H9 (cell line): ENCODE results near the gene ORAI3. TPM values are rescaled to one million over a fixed set of nuclear protein-coding genes. Genes with fewer than 3 reads are reported as not detected.

Experiments used
- DNase-seq: peaks from one replicate; pipeline ENCODE4 v3.0.0-alpha.2; 2017
- H2AFZ ChIP-seq: one replicate; pipeline ENCODE4 v1.6.1; 2013; ENCODE audit warnings: mild to moderate bottlenecking, low read length, control low read depth, moderate library complexity
- H2AK5ac ChIP-seq: 2 replicates; pipeline ENCODE4 v1.6.1; 2013; ENCODE audit warnings: low read length, control low read depth, mixed read lengths; ENCODE audit not compliant: insufficient read length
- H2BK120ac ChIP-seq: one replicate; pipeline ENCODE4 v1.6.1; 2013; ENCODE audit warnings: low read depth, mild to moderate bottlenecking, low read length, control low read depth, inconsistent platforms; ENCODE audit not compliant: poor library complexity, severe bottlenecking
- H2BK12ac ChIP-seq: 2 replicates; pipeline ENCODE4 v1.6.1; 2013; ENCODE audit warnings: low read length, control low read depth, mixed read lengths, low read depth; ENCODE audit not compliant: insufficient read length
- H2BK15ac ChIP-seq: 2 replicates; pipeline ENCODE4 v1.6.1; 2013; ENCODE audit warnings: low read depth, low read length, control low read depth
- H2BK20ac ChIP-seq: one replicate; pipeline ENCODE4 v1.6.1; 2013; ENCODE audit warnings: low read depth, mild to moderate bottlenecking, low read length, control low read depth, inconsistent platforms; ENCODE audit not compliant: poor library complexity, severe bottlenecking
- H2BK5ac ChIP-seq: 2 replicates; pipeline ENCODE4 v1.6.1; 2013; ENCODE audit warnings: low read length, control low read depth, mixed read lengths; ENCODE audit not compliant: insufficient read length
- H3K14ac ChIP-seq: 2 replicates; pipeline ENCODE4 v1.6.1; 2013; ENCODE audit warnings: low read length, control low read depth; ENCODE audit not compliant: insufficient read depth
- H3K18ac ChIP-seq: 2 replicates; pipeline ENCODE4 v1.6.1; 2013; ENCODE audit warnings: low read depth, mild to moderate bottlenecking, mixed read lengths, low read length, control low read depth; ENCODE audit not compliant: insufficient read length
- H3K23ac ChIP-seq: 2 replicates; pipeline ENCODE4 v1.6.1; 2013; ENCODE audit warnings: low read length, control low read depth, mixed read lengths, low read depth; ENCODE audit not compliant: insufficient read length
- H3K23me2 ChIP-seq: 2 replicates; pipeline ENCODE4 v1.6.1; 2013; ENCODE audit warnings: low read depth, mild to moderate bottlenecking, mixed read lengths, low read length, control low read depth; ENCODE audit not compliant: insufficient read length, poor library complexity, severe bottlenecking
- H3K27ac ChIP-seq: 2 replicates; pipeline ENCODE4 v1.5.1; 2013; ENCODE audit warnings: low read length, control low read depth, mixed read lengths, low read depth; ENCODE audit not compliant: insufficient read length
- H3K27me3 ChIP-seq: 2 replicates; pipeline ENCODE4 v1.6.1; 2013; ENCODE audit warnings: low read length, control low read depth, inconsistent platforms; ENCODE audit not compliant: insufficient read depth
- H3K4ac ChIP-seq: 2 replicates; pipeline ENCODE4 v1.6.1; 2013; ENCODE audit warnings: low read depth, mild to moderate bottlenecking, control low read depth, inconsistent platforms, low read length, moderate library complexity
- H3K4me1 ChIP-seq: 2 replicates; pipeline ENCODE4 v1.6.1; 2013; ENCODE audit warnings: low read length, control low read depth, inconsistent platforms; ENCODE audit not compliant: insufficient read depth
- H3K4me2 ChIP-seq: 2 replicates; pipeline ENCODE4 v1.6.1; 2013; ENCODE audit warnings: low read length, control low read depth, mixed read lengths; ENCODE audit not compliant: insufficient read length, insufficient read depth
- H3K56ac ChIP-seq: 2 replicates; pipeline ENCODE4 v1.6.1; 2013; ENCODE audit warnings: low read depth, mild to moderate bottlenecking, mixed read lengths, low read length, control low read depth; ENCODE audit not compliant: insufficient read length
- H3K79me1 ChIP-seq: 2 replicates; pipeline ENCODE4 v1.6.1; 2013; ENCODE audit warnings: low read depth, mild to moderate bottlenecking, moderate library complexity, low read length, control low read depth, inconsistent platforms; ENCODE audit not compliant: insufficient read depth, poor library complexity, severe bottlenecking
- H3K79me2 ChIP-seq: 2 replicates; pipeline ENCODE4 v1.6.1; 2013; ENCODE audit warnings: low read length, control low read depth, inconsistent platforms; ENCODE audit not compliant: insufficient read depth
- H3K9ac ChIP-seq: 2 replicates; pipeline ENCODE4 v1.6.1; 2013; ENCODE audit warnings: low read length, control low read depth, mixed read lengths; ENCODE audit not compliant: insufficient read length; ENCODE audit errors: extremely low read depth
- H3K9me3 ChIP-seq: one replicate; pipeline ENCODE4 v1.6.1; 2013; ENCODE audit warnings: low read depth, low read length, inconsistent platforms; ENCODE audit not compliant: control insufficient read depth
- H3T11ph ChIP-seq: one replicate; pipeline ENCODE4 v1.6.1; 2013; ENCODE audit warnings: mild to moderate bottlenecking, low read length, control low read depth, inconsistent platforms
- H4K20me1 ChIP-seq: one replicate; pipeline ENCODE4 v1.6.1; 2013; ENCODE audit not compliant: control insufficient read depth, insufficient read length, insufficient read depth
- H4K5ac ChIP-seq: 2 replicates; pipeline ENCODE4 v1.6.1; 2013; ENCODE audit warnings: low read depth, mild to moderate bottlenecking, mixed read lengths, low read length, control low read depth; ENCODE audit not compliant: insufficient read length
- H4K8ac ChIP-seq: replicated peaks from 2 replicates; pipeline ENCODE4 v1.6.1; 2013; ENCODE audit warnings: low read length, control low read depth, mixed read lengths, low read depth; ENCODE audit not compliant: insufficient read length
- H4K91ac ChIP-seq: 2 replicates; pipeline ENCODE4 v1.6.1; 2013; ENCODE audit warnings: low read depth, mild to moderate bottlenecking, moderate library complexity, mixed read lengths, low read length, control low read depth; ENCODE audit not compliant: insufficient read length
- H3K27ac Mint-ChIP-seq, 3 experiments: 2 replicates in 2 of 3; 3 replicates in 1 of 3; pipeline ENCODE4 v1.8.0; 2020 to 2021; ENCODE audit warnings: mixed read lengths in 3 of 3, mild to moderate bottlenecking in 1 of 3, moderate library complexity in 1 of 3
- H3K27me3 Mint-ChIP-seq: 2 replicates; pipeline ENCODE4 v1.8.0; 2021; ENCODE audit warnings: low read depth, mild to moderate bottlenecking, moderate library complexity, mixed read lengths
- H3K36me3 Mint-ChIP-seq, 3 experiments: 2 replicates in 2 of 3; 3 replicates in 1 of 3; pipeline ENCODE4 v1.8.0; 2020 to 2021; ENCODE audit warnings: low read depth in 3 of 3, mixed read lengths in 3 of 3; ENCODE audit not compliant: insufficient read depth in 1 of 3
- H3K4me1 Mint-ChIP-seq, 2 experiments: 2 replicates each; pipeline ENCODE4 v1.8.0; 2020; ENCODE audit warnings: mixed read lengths in 2 of 2
- H3K4me3 Mint-ChIP-seq, 2 experiments: 2 replicates in 1 of 2; 3 replicates in 1 of 2; pipeline ENCODE4 v1.8.0; 2020 to 2021; ENCODE audit warnings: mild to moderate bottlenecking in 2 of 2, mixed read lengths in 2 of 2, moderate library complexity in 1 of 2
- H3K9me3 Mint-ChIP-seq, 2 experiments: 2 replicates in 1 of 2; 3 replicates in 1 of 2; pipeline ENCODE4 v1.8.0; 2020; ENCODE audit warnings: mild to moderate bottlenecking in 2 of 2, mixed read lengths in 2 of 2, moderate library complexity in 1 of 2
- WGBS: extraction: QIAGEN DNeasy Blood & Tissue Kit; methylation state at CpG from one replicate; pipeline ENCODE4 v1.1.7; 2013; ENCODE audit warnings: missing lambda C conversion rate, low lambda C conversion rate, mixed read lengths; ENCODE audit not compliant: insufficient read length; ENCODE audit errors: extremely low coverage; 5-methylcytosine and 5-hydroxymethylcytosine counted together
- total RNA-seq: library from RNA; stranded (reverse); gene quantifications from 2 replicates; pipeline ENCODE4 v1.2.1, GENCODE V29; 2021
- TF ChIP-seq, protein P1 (sequence below): fragments of 200-600 bp; sonication (generic); conservative IDR thresholded peaks from 3 replicates; pipeline ENCODE4 v1.8.0; 2021; ENCODE audit warnings: antibody characterized with exemption, mild to moderate bottlenecking

The ORAI3 gene
- total RNA-seq, 1 experiment from 2014 or later: 6.9 TPM

DNA sequence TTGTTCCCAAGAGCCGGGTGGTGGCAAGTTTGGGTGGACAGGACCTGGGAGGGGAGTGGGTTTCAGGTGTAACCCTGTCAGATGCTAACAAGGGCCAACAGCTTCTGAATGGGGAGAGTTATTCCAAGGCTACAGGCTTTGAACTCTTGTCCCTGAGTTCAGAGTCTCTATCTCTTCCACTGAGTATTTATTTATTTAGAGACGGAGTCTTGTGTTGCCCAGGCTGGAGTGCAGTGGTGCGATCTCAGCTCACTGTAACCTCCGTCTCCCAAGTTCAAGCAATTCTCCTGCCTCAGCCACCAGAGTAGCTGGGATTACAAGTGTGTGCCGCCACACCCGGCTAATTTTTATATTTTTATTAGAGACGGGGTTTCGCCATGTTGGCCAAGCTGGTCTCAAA, 6.1 kb downstream of the ORAI3 start:
- H2BK12ac ChIP-seq: no peak overlapping the region
- H2BK120ac ChIP-seq: no peak overlapping the region
- H3K27me3 Mint-ChIP-seq: peaks cover 4% of the 10 kb centered on the region; the same call in 1 of the 2 replicates
- no peak overlapping the region for H3K27ac ChIP-seq
- no peaks in the 10 kb centered on the region for H3K27me3 ChIP-seq
- no CpG with 5 or more reads among the region's 8 CpGs for WGBS
- no peak overlapping the region for H3K27ac Mint-ChIP-seq
- no peak overlapping the region for H3K18ac ChIP-seq
- H3K4me2 ChIP-seq: no peak overlapping the region
- H4K5ac ChIP-seq: no peak overlapping the region
- no peak for DNase-seq
- H3K4ac ChIP-seq: no peak overlapping the region
- no peak overlapping the region for H3K9ac ChIP-seq
- H4K91ac ChIP-seq: no peak overlapping the region
- H3K36me3 Mint-ChIP-seq: peaks cover 11 to 17% (median 12%) of the 10 kb centered on the region in 3 experiments; a peak in 6 of 7 replicates
- no peak overlapping the region for H3K4me3 Mint-ChIP-seq
- peaks cover 4% of the 10 kb centered on the region for H3K79me1 ChIP-seq
- no peak overlapping the region for H2BK15ac ChIP-seq
- H3T11ph ChIP-seq: no peak overlapping the region
- TF ChIP-seq, protein P1, sequence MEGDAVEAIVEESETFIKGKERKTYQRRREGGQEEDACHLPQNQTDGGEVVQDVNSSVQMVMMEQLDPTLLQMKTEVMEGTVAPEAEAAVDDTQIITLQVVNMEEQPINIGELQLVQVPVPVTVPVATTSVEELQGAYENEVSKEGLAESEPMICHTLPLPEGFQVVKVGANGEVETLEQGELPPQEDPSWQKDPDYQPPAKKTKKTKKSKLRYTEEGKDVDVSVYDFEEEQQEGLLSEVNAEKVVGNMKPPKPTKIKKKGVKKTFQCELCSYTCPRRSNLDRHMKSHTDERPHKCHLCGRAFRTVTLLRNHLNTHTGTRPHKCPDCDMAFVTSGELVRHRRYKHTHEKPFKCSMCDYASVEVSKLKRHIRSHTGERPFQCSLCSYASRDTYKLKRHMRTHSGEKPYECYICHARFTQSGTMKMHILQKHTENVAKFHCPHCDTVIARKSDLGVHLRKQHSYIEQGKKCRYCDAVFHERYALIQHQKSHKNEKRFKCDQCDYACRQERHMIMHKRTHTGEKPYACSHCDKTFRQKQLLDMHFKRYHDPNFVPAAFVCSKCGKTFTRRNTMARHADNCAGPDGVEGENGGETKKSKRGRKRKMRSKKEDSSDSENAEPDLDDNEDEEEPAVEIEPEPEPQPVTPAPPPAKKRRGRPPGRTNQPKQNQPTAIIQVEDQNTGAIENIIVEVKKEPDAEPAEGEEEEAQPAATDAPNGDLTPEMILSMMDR: no peak
- no peaks in the 10 kb centered on the region for H3K9me3 Mint-ChIP-seq
- H3K4me1 ChIP-seq: no peaks in the 10 kb centered on the region
- H3K14ac ChIP-seq: no peak overlapping the region
- H2BK20ac ChIP-seq: no peak overlapping the region
- H2AFZ ChIP-seq: no peak overlapping the region
- no peaks in the 10 kb centered on the region; the same call in 1 of the 2 replicates for H3K79me2 ChIP-seq
- no peak overlapping the region for H2BK5ac ChIP-seq
- H3K56ac ChIP-seq: no peak overlapping the region
- H3K23ac ChIP-seq: no peak overlapping the region
- H4K8ac ChIP-seq: no peak overlapping the region
- H4K20me1 ChIP-seq: no peaks in the 10 kb centered on the region
- no peaks in the 10 kb centered on the region for H3K9me3 ChIP-seq
- H3K4me1 Mint-ChIP-seq: peaks cover 13 to 21% of the 10 kb centered on the region in 2 experiments
- peaks cover 3% of the 10 kb centered on the region for H3K23me2 ChIP-seq
- H2AK5ac ChIP-seq: no peak overlapping the region
